ENCODE data around the gene GRB10. TPM values are rescaled to one million over a fixed set of nuclear protein-coding genes. Genes with fewer than 3 reads are reported as not detected.
A peak's percentile ranks its signal among the peaks of the same experiment; 100 is the strongest.

GRB10 gene
- total RNA-seq, 3 donors from 2014 or later = 56.8 to 71.1 (median 61.2) TPM

DNA sequence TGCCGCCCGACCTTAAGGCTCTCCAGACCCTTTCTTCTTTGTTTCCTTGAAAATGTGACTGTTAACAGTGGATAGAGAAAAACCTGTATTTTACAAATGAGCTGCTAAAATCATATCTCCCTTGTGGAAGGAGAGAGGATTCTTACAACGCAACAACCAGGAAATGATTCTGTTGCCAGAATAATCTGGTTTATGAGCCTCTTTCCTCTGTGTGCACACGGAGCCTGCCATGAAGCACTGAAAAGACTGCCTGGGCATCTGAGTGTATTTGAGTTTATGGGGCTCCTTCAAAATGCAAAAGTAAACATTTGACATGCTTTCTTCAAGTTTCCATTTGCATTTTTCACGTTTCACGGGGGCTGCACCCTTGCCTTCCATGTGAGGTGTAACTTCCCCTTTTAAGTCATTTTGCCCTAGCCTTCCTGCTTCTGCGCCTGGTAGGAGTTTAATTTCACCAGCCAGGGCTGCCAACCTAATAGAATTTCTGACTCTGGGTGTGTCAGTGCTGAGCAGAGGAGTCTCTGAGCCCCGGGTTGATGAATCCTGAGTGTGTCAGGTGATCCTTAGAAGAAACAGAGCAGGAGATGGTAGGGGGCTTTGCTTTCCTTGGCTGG is 101.2 kb downstream of the GRB10 start:
- no peaks in the 10 kb centered on the region for H3K36me3 ChIP-seq
- no peak overlapping the region for H3K4me3 ChIP-seq
- TF ChIP-seq, protein P1, sequence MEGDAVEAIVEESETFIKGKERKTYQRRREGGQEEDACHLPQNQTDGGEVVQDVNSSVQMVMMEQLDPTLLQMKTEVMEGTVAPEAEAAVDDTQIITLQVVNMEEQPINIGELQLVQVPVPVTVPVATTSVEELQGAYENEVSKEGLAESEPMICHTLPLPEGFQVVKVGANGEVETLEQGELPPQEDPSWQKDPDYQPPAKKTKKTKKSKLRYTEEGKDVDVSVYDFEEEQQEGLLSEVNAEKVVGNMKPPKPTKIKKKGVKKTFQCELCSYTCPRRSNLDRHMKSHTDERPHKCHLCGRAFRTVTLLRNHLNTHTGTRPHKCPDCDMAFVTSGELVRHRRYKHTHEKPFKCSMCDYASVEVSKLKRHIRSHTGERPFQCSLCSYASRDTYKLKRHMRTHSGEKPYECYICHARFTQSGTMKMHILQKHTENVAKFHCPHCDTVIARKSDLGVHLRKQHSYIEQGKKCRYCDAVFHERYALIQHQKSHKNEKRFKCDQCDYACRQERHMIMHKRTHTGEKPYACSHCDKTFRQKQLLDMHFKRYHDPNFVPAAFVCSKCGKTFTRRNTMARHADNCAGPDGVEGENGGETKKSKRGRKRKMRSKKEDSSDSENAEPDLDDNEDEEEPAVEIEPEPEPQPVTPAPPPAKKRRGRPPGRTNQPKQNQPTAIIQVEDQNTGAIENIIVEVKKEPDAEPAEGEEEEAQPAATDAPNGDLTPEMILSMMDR (IDR thresholded peaks at IDR 0.05) = no peak
- TF ChIP-seq POLR2AphosphoS5 (IDR thresholded peaks at IDR 0.05) (no peak), POLR2A (IDR thresholded peaks at IDR 0.05) (no peak)
- no peaks in the 10 kb centered on the region for H3K4me1 ChIP-seq
- intact Hi-C loops (cut with DNase I; ENCODE audit: low total_unique reads) = no loop called here
- H3K27me3 ChIP-seq = no peaks in the 10 kb centered on the region
- H3K27ac ChIP-seq = peak overlapping the region; percentile 25 to 33
- H3K9me3 ChIP-seq = no peaks in the 10 kb centered on the region
- no peak for DNase-seq (ENCODE audit: low spot score in 2 of 2)

DNA sequence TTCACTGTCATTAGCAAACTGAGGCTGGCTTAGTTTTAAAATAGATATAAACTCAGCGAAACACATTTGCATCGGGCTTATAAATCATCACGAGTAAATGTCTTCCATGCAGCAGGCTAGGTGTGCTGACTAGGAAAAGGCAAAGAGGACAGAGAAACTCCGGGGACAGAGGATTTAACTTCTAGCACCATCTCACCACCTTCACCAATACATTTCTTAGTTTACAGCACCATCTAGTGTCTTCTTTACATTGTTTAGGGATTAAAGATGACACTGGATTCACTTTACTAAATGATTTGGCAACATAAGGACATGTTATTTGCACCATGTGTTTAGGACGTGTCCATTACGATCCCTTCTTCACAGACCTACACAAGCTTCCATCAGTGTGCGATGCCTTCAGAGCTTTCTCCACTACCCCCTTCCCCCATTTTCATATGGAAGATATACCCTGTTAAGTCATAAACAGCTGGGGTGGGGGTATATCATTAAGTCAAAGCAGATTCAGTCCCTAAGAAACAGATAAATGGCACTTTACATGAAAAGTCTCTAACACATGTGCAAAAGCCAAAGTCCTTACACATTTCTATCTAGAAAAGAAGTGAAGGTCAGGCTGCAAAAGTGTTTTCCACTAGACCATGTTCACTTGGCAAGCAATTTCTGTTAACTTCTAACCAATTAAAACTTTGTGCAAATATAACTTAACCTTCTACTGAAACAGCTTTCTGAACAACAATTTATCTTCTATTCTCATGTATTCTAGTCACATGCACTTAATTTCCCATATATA is 103.3 kb downstream of the GRB10 start:
- Histone ChIP-seq H3K4me1 (no peaks in the 10 kb centered on the region), H3K27ac (no peak overlapping the region), H3K27me3 (no peaks in the 10 kb centered on the region), H3K36me3 (no peaks in the 10 kb centered on the region), H3K4me3 (no peak overlapping the region), H3K9me3 (no peaks in the 10 kb centered on the region)
- TF ChIP-seq POLR2AphosphoS5 (IDR thresholded peaks at IDR 0.05) (no peak), POLR2A (IDR thresholded peaks at IDR 0.05) (no peak)
- TF ChIP-seq, protein P1 (IDR thresholded peaks at IDR 0.05) = peak in 2 of 3 donors; percentile 42 to 45
- DNase-seq (ENCODE audit: low spot score in 2 of 2) = no peak
- intact Hi-C loops (cut with DNase I; ENCODE audit: low total_unique reads) = no loop called here

GRCh38 chr7:50678586-50678985 is 104.1 kb downstream of the GRB10 start:
- intact Hi-C loops (cut with DNase I; ENCODE audit: low total_unique reads) = no loop called here

GRCh38 chr7:50677638-50677996 is 105.1 kb downstream of the GRB10 start:
- H3K4me1 ChIP-seq = no peaks in the 10 kb centered on the region
- H3K9me3 ChIP-seq = no peaks in the 10 kb centered on the region
- DNase-seq (ENCODE audit: low spot score in 2 of 2) = no peak
- intact Hi-C loops (cut with DNase I; ENCODE audit: low total_unique reads) = no loop called here
- no peak overlapping the region for H3K4me3 ChIP-seq
- no peak overlapping the region for H3K27ac ChIP-seq
- no peaks in the 10 kb centered on the region for H3K36me3 ChIP-seq
- H3K27me3 ChIP-seq = no peaks in the 10 kb centered on the region
- TF ChIP-seq POLR2A (IDR thresholded peaks at IDR 0.05) (no peak), POLR2AphosphoS5 (IDR thresholded peaks at IDR 0.05) (no peak)
- TF ChIP-seq, protein P1 (IDR thresholded peaks at IDR 0.05) = no peak

More at GRCh38 chr7:50678586-50678985, 104.1 kb downstream of the GRB10 start:
- Histone ChIP-seq H3K27me3 (no peaks in the 10 kb centered on the region), H3K4me1 (no peaks in the 10 kb centered on the region), H3K36me3 (no peaks in the 10 kb centered on the region), H3K9me3 (no peaks in the 10 kb centered on the region), H3K4me3 (no peak overlapping the region), H3K27ac (no peak overlapping the region)
- DNase-seq (ENCODE audit: low spot score in 2 of 2) = no peak
- TF ChIP-seq, protein P1 (IDR thresholded peaks at IDR 0.05) = no peak
- TF ChIP-seq POLR2A (IDR thresholded peaks at IDR 0.05) = no peak
- TF ChIP-seq POLR2AphosphoS5 (IDR thresholded peaks at IDR 0.05) = no peak

Measured in breast epithelium (tissue), 4 donors.